ENCODE measurements around the gene CST7.
"Not testable (repeated sequence)": the region's sequence is repeated elsewhere in the genome, so short reads cannot be mapped to it uniquely, and the experiment has no call there.

DNA sequence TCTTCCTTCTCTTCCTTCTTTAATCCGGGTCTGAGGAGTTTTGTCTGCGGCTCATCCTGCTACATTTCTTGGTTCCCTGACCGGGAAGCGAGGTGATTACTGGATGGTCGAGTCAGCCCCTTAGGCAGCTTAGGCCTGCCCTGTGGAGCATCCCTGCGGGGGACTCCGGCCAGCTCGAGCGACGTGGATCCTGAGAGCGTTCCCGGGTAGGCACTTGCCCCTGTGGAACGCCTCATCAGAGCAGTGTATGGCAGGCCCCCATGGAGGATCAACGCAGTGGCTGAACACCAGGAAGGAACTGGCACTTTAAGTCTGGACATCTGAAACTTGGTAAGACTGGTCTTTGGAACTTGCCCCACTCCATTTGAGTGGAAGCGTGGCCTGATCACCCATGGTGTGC lies 29.4 kb upstream of the CST7 start:
- not testable (repeated sequence) for TF ChIP-seq POLR2AphosphoS5 (IDR thresholded peaks at IDR 0.05; ENCODE audit: borderline replicate concordance, low read depth, low read length); EZH2 (IDR thresholded peaks at IDR 0.05)
